ENCODE results near the gene BPHL. TPM values are rescaled to one million over a fixed set of nuclear protein-coding genes. Genes with fewer than 3 reads are reported as not detected.
"Not testable (repeated sequence)": the region's sequence is repeated elsewhere in the genome, so short reads cannot be mapped to it uniquely, and the experiment has no call there.

The BPHL gene
- total and polyA plus RNA-seq, 3 experiments from 2014 or later, result 6.5 to 10.7 (median 10.5) TPM

DNA sequence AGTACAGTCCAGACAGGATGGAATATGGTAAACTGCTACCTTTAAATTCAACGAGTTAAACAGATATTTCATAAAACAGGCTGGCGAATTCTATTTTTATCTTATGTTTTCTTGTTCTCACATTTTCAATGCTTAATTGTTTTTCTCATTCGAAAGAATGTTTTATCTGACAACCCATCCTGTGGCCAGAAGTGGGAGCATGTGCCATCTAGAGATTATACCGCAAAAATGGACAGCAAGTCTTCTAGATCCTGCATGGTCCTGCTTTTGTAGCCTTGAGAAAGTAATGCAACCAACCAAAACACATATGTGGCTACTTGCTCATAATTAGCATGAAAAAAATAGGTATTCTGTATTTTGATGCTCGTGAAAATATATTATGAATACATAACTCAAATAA, 78.3 kb downstream of the BPHL start:
- Mint-ChIP-seq H3K36me3 (no peaks in the 10 kb centered on the region), H3K27me3 (peaks cover 0 to 17% of the 10 kb centered on the region in 2 donors), H3K9me3 (peaks cover 0 to 5% (median 2%) of the 10 kb centered on the region in 5 donors), H3K4me1 (no peaks in the 10 kb centered on the region), H3K27ac (no peak overlapping the region), H3K4me3 (no peak overlapping the region)
- H3K27ac ChIP-seq (ENCODE audit: low read depth, low read length), result no peak overlapping the region
- ChIA-PET CTCF (no interaction called here), POLR2A (no interaction called here)
- no peak for DNase-seq
- H3K4me1 ChIP-seq (ENCODE audit: insufficient read depth, low read length), result no peaks in the 10 kb centered on the region
- H3K4me3 ChIP-seq (ENCODE audit: low read length), result no peak overlapping the region
- H3K36me3 ChIP-seq (ENCODE audit: insufficient read depth, low read length), result no peaks in the 10 kb centered on the region
- no peaks in the 10 kb centered on the region for H3K9me3 ChIP-seq (ENCODE audit: low read length)
- H3K27me3 ChIP-seq (ENCODE audit: insufficient read depth, low read length, poor library complexity, severe bottlenecking), result no peaks in the 10 kb centered on the region

DNA sequence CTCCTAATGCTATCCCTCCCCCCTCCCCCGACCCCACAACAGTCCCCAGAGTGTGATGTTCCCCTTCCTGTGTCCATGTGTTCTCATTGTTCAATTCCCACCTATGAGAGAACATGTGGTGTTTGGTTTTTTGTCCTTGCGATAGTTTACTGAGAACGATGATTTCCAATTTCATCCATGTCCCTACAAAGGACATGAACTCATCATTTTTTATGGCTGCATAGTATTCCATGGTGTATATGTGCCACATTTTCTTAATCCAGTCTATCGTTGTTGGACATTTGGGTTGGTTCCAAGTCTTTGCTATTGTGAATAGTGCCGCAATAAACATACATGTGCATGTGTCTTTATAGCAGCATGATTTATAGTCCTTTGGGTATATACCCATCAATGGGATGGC, 79.2 kb downstream of the BPHL start:
- H3K4me1 Mint-ChIP-seq; CTCF ChIA-PET; H3K4me1 ChIP-seq (ENCODE audit: insufficient read depth, low read length); H3K4me3 ChIP-seq (ENCODE audit: low read length); H3K27me3 ChIP-seq (ENCODE audit: insufficient read depth, low read length, poor library complexity, severe bottlenecking); H3K27ac Mint-ChIP-seq; H3K36me3 ChIP-seq (ENCODE audit: insufficient read depth, low read length); H3K27ac ChIP-seq (ENCODE audit: low read depth, low read length); H3K9me3 Mint-ChIP-seq; H3K9me3 ChIP-seq (ENCODE audit: low read length); POLR2A ChIA-PET; DNase-seq; H3K36me3 Mint-ChIP-seq; H3K4me3 Mint-ChIP-seq: not testable (repeated sequence)
- H3K27me3 Mint-ChIP-seq, result peaks cover 1 to 16% of the 10 kb centered on the region in 2 donors

DNA sequence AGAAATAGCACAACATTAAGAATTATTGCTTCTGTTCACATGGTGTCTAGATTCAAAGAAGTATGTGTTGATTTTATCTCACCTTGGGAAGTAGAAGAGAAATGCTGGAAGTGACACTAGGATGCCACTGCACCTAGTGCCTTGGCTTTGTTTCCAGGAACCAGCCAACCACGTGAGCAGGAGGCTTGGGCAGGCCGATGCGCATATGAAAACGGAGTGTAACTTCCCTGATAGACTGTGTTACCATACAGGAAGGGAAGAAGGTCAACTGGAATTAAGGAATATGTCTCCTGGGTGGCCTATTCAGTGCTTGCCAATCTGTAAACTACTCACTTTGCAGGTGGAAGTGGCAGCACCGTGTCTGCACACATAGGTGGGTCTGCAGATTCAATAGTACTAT, 80.9 kb downstream of the BPHL start:
- Histone ChIP-seq H3K4me1 (ENCODE audit: insufficient read depth, low read length) (no peaks in the 10 kb centered on the region), H3K27ac (ENCODE audit: low read depth, low read length) (no peak overlapping the region), H3K36me3 (ENCODE audit: insufficient read depth, low read length) (no peaks in the 10 kb centered on the region), H3K9me3 (ENCODE audit: low read length) (no peaks in the 10 kb centered on the region), H3K27me3 (ENCODE audit: insufficient read depth, low read length, poor library complexity, severe bottlenecking) (no peaks in the 10 kb centered on the region), H3K4me3 (ENCODE audit: low read length) (no peak overlapping the region)
- ChIA-PET POLR2A (interaction anchor here (0.7 kb wide), 1 partner anchor 10 kb away, joined by 3 read pairs; no protein-coding TSS in a partner anchor), CTCF (no interaction called here)
- Mint-ChIP-seq H3K27ac (no peak overlapping the region), H3K4me3 (no peak overlapping the region), H3K36me3 (peaks cover 0 to 8% (median 0%) of the 10 kb centered on the region in 3 donors), H3K4me1 (no peaks in the 10 kb centered on the region), H3K27me3 (peaks cover 8 to 27% of the 10 kb centered on the region in 2 donors), H3K9me3 (peaks cover 4 to 10% (median 7%) of the 10 kb centered on the region in 5 donors)
- DNase-seq, result no peak

DNA sequence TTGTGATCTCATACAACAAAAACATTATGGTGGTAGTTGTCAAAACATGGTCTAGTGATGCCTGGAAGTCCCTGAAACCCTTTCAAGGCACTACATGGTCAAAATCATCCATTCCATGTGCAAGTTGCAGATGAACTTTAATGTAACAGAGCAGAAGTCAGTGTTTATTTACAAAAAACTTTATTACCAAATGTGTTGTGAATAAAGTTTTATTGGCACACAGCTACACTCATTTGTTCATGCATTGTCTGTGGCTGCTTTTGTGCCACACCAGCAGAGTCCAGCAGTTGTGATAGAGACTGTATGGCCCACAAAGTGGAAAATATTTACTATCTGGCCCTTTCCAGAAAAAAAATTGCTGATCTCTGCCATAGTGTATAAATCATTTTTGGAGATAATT, 82.2 kb downstream of the BPHL start:
- ChIA-PET POLR2A (no interaction called here), CTCF (interaction anchor here (1.4 kb wide), 1 partner anchor 44 kb away, joined by 4 read pairs; the partner anchor contains the start of gene TUBB2A)
- Mint-ChIP-seq H3K27me3 (peaks cover 11 to 34% of the 10 kb centered on the region in 2 donors), H3K4me1 (no peaks in the 10 kb centered on the region), H3K36me3 (peaks cover 0 to 12% (median 2%) of the 10 kb centered on the region in 3 donors), H3K27ac (no peak overlapping the region), H3K4me3 (no peak overlapping the region), H3K9me3 (peaks cover 4 to 12% (median 9%) of the 10 kb centered on the region in 5 donors)
- Histone ChIP-seq H3K27me3 (ENCODE audit: insufficient read depth, low read length, poor library complexity, severe bottlenecking) (no peaks in the 10 kb centered on the region), H3K4me1 (ENCODE audit: insufficient read depth, low read length) (no peaks in the 10 kb centered on the region), H3K36me3 (ENCODE audit: insufficient read depth, low read length) (no peaks in the 10 kb centered on the region), H3K9me3 (ENCODE audit: low read length) (no peaks in the 10 kb centered on the region), H3K4me3 (ENCODE audit: low read length) (no peak overlapping the region), H3K27ac (ENCODE audit: low read depth, low read length) (no peak overlapping the region)
- no peak for DNase-seq

DNA sequence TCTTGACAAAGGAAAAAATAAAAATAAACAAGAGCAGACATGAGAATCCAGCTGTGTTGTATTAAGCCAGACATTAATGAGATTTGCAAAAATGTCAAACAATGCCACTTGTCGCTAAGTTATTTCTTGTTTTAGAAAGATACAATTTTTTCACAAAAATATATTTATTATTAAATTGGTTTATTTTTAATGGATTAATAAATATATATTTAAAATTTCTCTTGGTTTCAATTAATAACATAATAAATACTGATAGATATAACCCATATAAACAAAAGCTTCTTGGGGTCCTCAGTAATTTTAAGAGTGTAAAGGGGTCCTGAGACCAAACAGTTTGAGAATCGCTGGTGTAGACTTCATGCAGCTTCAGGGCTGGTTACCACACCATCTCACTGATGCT, 82.9 kb downstream of the BPHL start:
- Histone ChIP-seq H3K27me3 (ENCODE audit: insufficient read depth, low read length, poor library complexity, severe bottlenecking) (no peaks in the 10 kb centered on the region), H3K4me1 (ENCODE audit: insufficient read depth, low read length) (no peaks in the 10 kb centered on the region), H3K36me3 (ENCODE audit: insufficient read depth, low read length) (no peaks in the 10 kb centered on the region), H3K4me3 (ENCODE audit: low read length) (no peak overlapping the region), H3K27ac (ENCODE audit: low read depth, low read length) (no peak overlapping the region), H3K9me3 (ENCODE audit: low read length) (no peaks in the 10 kb centered on the region)
- peak overlapping the region in 1 of 8 donors; percentile 68 for H3K27ac Mint-ChIP-seq
- no peak overlapping the region for H3K4me3 Mint-ChIP-seq
- peaks cover 4 to 12% (median 9%) of the 10 kb centered on the region in 5 donors for H3K9me3 Mint-ChIP-seq
- H3K4me1 Mint-ChIP-seq, result no peaks in the 10 kb centered on the region
- DNase-seq, result no peak
- H3K27me3 Mint-ChIP-seq, result peaks cover 11 to 41% of the 10 kb centered on the region in 2 donors
- ChIA-PET POLR2A (no interaction called here), CTCF (interaction anchor here (1.4 kb wide), 1 partner anchor 44 kb away, joined by 4 read pairs; the partner anchor contains the start of gene TUBB2A)
- peaks cover 0 to 17% (median 2%) of the 10 kb centered on the region in 3 donors for H3K36me3 Mint-ChIP-seq

Other genes starting within 250 kb of the BPHL start
- gene SERPINB9, start 215.4 kb upstream of the BPHL start, total RNA-seq, result 10 to 100 TPM; 63.5 to 65.1 TPM
- 42.3 TPM for gene SERPINB9, start 215.4 kb upstream of the BPHL start, polyA plus RNA-seq
- gene SERPINB6, start 147.1 kb upstream of the BPHL start, total RNA-seq, result 10 to 100 TPM; 62.1 to 66.0 TPM
- 86.0 TPM for gene SERPINB6, start 147.1 kb upstream of the BPHL start, polyA plus RNA-seq
- gene NQO2, start 118.8 kb upstream of the BPHL start, total RNA-seq, result 10 to 100 TPM; 15.6 to 18.5 TPM
- gene NQO2, start 118.8 kb upstream of the BPHL start, polyA plus RNA-seq, result 53.5 TPM
- 10 to 100 TPM; 21.7 to 22.1 TPM for gene RIPK1, start 50.2 kb upstream of the BPHL start, total RNA-seq
- gene RIPK1, start 50.2 kb upstream of the BPHL start, polyA plus RNA-seq, result 25.1 TPM
- 1 to 10 TPM; 3.5 to 3.9 TPM for gene TUBB2A, start 38.8 kb downstream of the BPHL start, total RNA-seq
- 7.3 TPM for gene TUBB2A, start 38.8 kb downstream of the BPHL start, polyA plus RNA-seq
- gene TUBB2B, start 108.9 kb downstream of the BPHL start, total RNA-seq, result under 1 TPM in 1 of 2 experiments, not detected in 1; 0.13 TPM
- 0.59 TPM for gene TUBB2B, start 108.9 kb downstream of the BPHL start, polyA plus RNA-seq
- gene PSMG4, start 140.2 kb downstream of the BPHL start, total RNA-seq, result 10 to 100 TPM; 24.4 to 25.2 TPM
- 50.4 TPM for gene PSMG4, start 140.2 kb downstream of the BPHL start, polyA plus RNA-seq